B cell (primary cell): ENCODE data around the gene SPHK1. TPM values are rescaled to one million over a fixed set of nuclear protein-coding genes. Genes with fewer than 3 reads are reported as not detected.
A peak's percentile ranks its signal among the peaks of the same experiment; 100 is the strongest.

Source experiments
- ATAC-seq: fragments of 200-7000 bp; cut with Tn5 transposase; one replicate; pipeline ENCODE4 v1.10.0; 2021; ENCODE audit warnings: low read depth, mild to moderate bottlenecking, moderate number of reproducible peaks, moderate library complexity
- CTCF ChIA-PET: fragments of 350-600 bp; sonication (Branson Sonifier 250); formaldehyde crosslinking; loops from one replicate; lab custom pipeline; 2021; ENCODE audit warnings: antibody characterized with exemption, inconsistent platforms; lab: Charles Lee
- POLR2A ChIA-PET: fragments of 350-600 bp; sonication (Branson Sonifier 250); formaldehyde crosslinking; loops from one replicate; lab custom pipeline; 2021; ENCODE audit warnings: antibody characterized with exemption; lab: Charles Lee
- DNase-seq: peaks from one replicate; pipeline ENCODE4 v3.0.0; 2013
- H2AFZ ChIP-seq: 2 replicates; pipeline ENCODE4 v1.6.1; 2012; ENCODE audit warnings: mild to moderate bottlenecking, low read depth, low read length; ENCODE audit not compliant: insufficient read depth, poor library complexity, severe bottlenecking
- H3K27ac ChIP-seq, 2 donors: 1 replicate in 1 of 2; 2 replicates in 1 of 2; pipeline ENCODE4 v1.5.1; 2012 to 2013; ENCODE audit warnings: low read length in 2 of 2, mild to moderate bottlenecking in 2 of 2, moderate library complexity in 1 of 2
- H3K27me3 ChIP-seq, 4 experiments: fragments of 200-600 bp in 1 of 4; sonication (generic) in 1 of 4; replicated peaks in 1 of 4; 1 replicate in 2 of 4; 2 replicates in 2 of 4; pipeline versions ENCODE4 v1.6.1 to v1.7.0; 2013 to 2016; ENCODE audit warnings: low read length in 3 of 4, mild to moderate bottlenecking in 2 of 4, mixed read lengths in 1 of 4, moderate library complexity in 1 of 4; ENCODE audit not compliant: insufficient read depth in 4 of 4, control insufficient read depth in 3 of 4; ENCODE audit errors: control extremely low read depth in 1 of 4
- H3K36me3 ChIP-seq, 2 experiments: replicated peaks in 1 of 2; 1 replicate in 1 of 2; 2 replicates in 1 of 2; pipeline versions ENCODE4 v1.6.1 to v1.7.1; 2013; ENCODE audit warnings: low read length in 1 of 2; ENCODE audit not compliant: insufficient read depth in 2 of 2, control insufficient read depth in 1 of 2; ENCODE audit errors: control extremely low read depth in 1 of 2, extremely low read depth in 1 of 2
- H3K4me1 ChIP-seq, 2 donors: fragments of 200-600 bp in 1 of 2; sonication (generic) in 1 of 2; 1 replicate in 1 of 2; 2 replicates in 1 of 2; pipeline versions ENCODE4 v1.5.1 to v1.6.1; 2013 to 2017; ENCODE audit warnings: low read length in 2 of 2; ENCODE audit not compliant: control insufficient read depth in 2 of 2, insufficient read depth in 2 of 2
- H3K4me2 ChIP-seq: replicated peaks from 2 replicates; pipeline ENCODE3; 2012; ENCODE audit warnings: mild to moderate bottlenecking, low read depth, low read length; ENCODE audit not compliant: poor library complexity, severe bottlenecking
- H3K4me3 ChIP-seq, 5 experiments: fragments of 200-600 bp in 1 of 5; sonication (generic) in 1 of 5; 1 replicate in 3 of 5; 2 replicates in 2 of 5; pipeline versions ENCODE4 v1.5.1 to v1.7.0; 2011 to 2016; ENCODE audit warnings: low read length in 4 of 5, mild to moderate bottlenecking in 4 of 5, low read depth in 2 of 5, control low read depth in 1 of 5, moderate library complexity in 1 of 5; ENCODE audit not compliant: insufficient read depth in 1 of 5; ENCODE audit errors: control extremely low read depth in 1 of 5, extremely low read depth in 1 of 5
- H3K79me2 ChIP-seq: fragments of 200-600 bp; sonication (generic); one replicate; pipeline ENCODE4 v1.6.0; 2016; ENCODE audit warnings: low read length; ENCODE audit not compliant: control insufficient read depth, insufficient read depth
- H3K9ac ChIP-seq: fragments of 200-600 bp; sonication (generic); 2 replicates; pipeline ENCODE4 v1.6.1; 2017; ENCODE audit warnings: mild to moderate bottlenecking, low read length, moderate library complexity
- H3K9me3 ChIP-seq, 3 donors: one replicate each; pipeline versions ENCODE4 v1.6.1 to v1.7.1; 2013; ENCODE audit warnings: low read length in 2 of 3; ENCODE audit not compliant: control insufficient read depth in 2 of 3, insufficient read depth in 1 of 3; ENCODE audit errors: control extremely low read depth in 1 of 3
- H4K20me1 ChIP-seq: 2 replicates; pipeline ENCODE4 v1.6.0; 2012; ENCODE audit warnings: mild to moderate bottlenecking, low read length; ENCODE audit not compliant: insufficient read depth, control insufficient read depth, poor library complexity, severe bottlenecking
- H3K27ac Mint-ChIP-seq: one replicate; pipeline ENCODE4 v1.8.0; 2021; ENCODE audit warnings: mixed read lengths
- H3K27me3 Mint-ChIP-seq: one replicate; pipeline ENCODE4 v1.8.0; 2021; ENCODE audit warnings: mixed read lengths
- H3K4me1 Mint-ChIP-seq: one replicate; pipeline ENCODE4 v1.8.0; 2021; ENCODE audit warnings: mixed read lengths
- H3K4me3 Mint-ChIP-seq: one replicate; pipeline ENCODE4 v1.8.0; 2021; ENCODE audit warnings: mixed read lengths
- H3K9me3 Mint-ChIP-seq: one replicate; pipeline ENCODE4 v1.8.0; 2022; ENCODE audit warnings: mixed read lengths; ENCODE audit not compliant: insufficient read depth
- EZH2 ChIP-seq: IDR thresholded peaks from 2 replicates; pipeline ENCODE4 v1.6.1; 2012; ENCODE audit warnings: borderline replicate concordance, low read depth, mild to moderate bottlenecking, moderate library complexity, low read length; ENCODE audit not compliant: insufficient read depth, poor library complexity, severe bottlenecking
- WGBS: methylation state at CpG from one replicate; pipeline ENCODE4 v1.1.5; 2013; ENCODE audit warnings: missing lambda C conversion rate; ENCODE audit not compliant: insufficient coverage; 5-methylcytosine and 5-hydroxymethylcytosine counted together
- intact Hi-C: fragments of 100-400 bp; cut with micrococcal nuclease; formaldehyde crosslinking; loops from one replicate; pipeline ENCODE4 v1.10.0; 2022
- polyA plus RNA-seq: library from polyadenylated mRNA; depleted of rRNA; stranded (reverse); fragments of >200 nt; gene quantifications from 2 replicates; pipeline ENCODE4 v1.2.3, GENCODE V29; 2012
- total RNA-seq, 2 donors: library from RNA; stranded (reverse); fragments of 120-200 nt in 1 of 2; gene quantifications; 1 replicate in 1 of 2; 2 replicates in 1 of 2; pipeline versions ENCODE4 v1.2.3 to v1.2.4, GENCODE V29; 2013 to 2022
- TF ChIP-seq, protein P1 (sequence below): fragments of 200-600 bp; IDR thresholded peaks from one replicate; pipeline ENCODE4 v1.8.0; 2022; ENCODE audit warnings: antibody characterized with exemption, mild to moderate bottlenecking

SPHK1 gene
- total and polyA plus RNA-seq, 2 donors (not counting 1 experiment from before 2014, with no cell fraction given): 1.1 to 2.4 TPM

DNA sequence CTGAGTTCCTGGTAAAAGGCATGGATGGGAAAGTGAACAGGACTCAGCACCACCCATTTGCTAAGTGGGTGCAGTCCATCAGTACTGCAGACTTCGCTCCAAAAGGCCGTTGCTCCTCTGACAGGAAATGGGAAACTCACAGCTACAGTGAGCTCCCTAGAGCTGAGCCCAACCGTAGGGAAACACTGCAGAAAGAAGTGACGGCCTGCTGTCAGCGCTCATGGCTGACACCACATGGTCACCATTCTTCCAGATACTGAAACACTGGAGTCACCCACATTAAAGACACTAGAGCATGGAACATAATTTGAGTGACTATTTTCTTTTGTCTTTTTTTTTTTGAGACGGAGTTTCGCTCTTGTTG, 36.6 kb downstream of the SPHK1 start:
- no peaks in the 10 kb centered on the region for H3K27me3 ChIP-seq
- no peak overlapping the region for H3K9ac ChIP-seq
- ATAC-seq: no peak
- peak overlapping the region in 1 of 2 donors; percentile 32 for H3K27ac ChIP-seq
- peaks cover 0 to 7% (median 0%) of the 10 kb centered on the region in 3 donors for H3K9me3 ChIP-seq
- peaks cover 66 to 75% of the 10 kb centered on the region in 2 donors for H3K4me1 ChIP-seq
- Mint-ChIP-seq H3K9me3 (no peaks in the 10 kb centered on the region), H3K4me3 (peak overlapping the region; percentile 21), H3K27ac (peak overlapping the region; percentile 66), H3K4me1 (peaks cover 73% of the 10 kb centered on the region), H3K27me3 (no peaks in the 10 kb centered on the region)
- CTCF ChIA-PET: interaction anchor here (5.6 to 8.9 kb wide), 2 partner anchors 12 to 38 kb away, joined by 39 to 69 read pairs; no protein-coding TSS in a partner anchor
- TF ChIP-seq EZH2: no peak
- TF ChIP-seq, protein P1, sequence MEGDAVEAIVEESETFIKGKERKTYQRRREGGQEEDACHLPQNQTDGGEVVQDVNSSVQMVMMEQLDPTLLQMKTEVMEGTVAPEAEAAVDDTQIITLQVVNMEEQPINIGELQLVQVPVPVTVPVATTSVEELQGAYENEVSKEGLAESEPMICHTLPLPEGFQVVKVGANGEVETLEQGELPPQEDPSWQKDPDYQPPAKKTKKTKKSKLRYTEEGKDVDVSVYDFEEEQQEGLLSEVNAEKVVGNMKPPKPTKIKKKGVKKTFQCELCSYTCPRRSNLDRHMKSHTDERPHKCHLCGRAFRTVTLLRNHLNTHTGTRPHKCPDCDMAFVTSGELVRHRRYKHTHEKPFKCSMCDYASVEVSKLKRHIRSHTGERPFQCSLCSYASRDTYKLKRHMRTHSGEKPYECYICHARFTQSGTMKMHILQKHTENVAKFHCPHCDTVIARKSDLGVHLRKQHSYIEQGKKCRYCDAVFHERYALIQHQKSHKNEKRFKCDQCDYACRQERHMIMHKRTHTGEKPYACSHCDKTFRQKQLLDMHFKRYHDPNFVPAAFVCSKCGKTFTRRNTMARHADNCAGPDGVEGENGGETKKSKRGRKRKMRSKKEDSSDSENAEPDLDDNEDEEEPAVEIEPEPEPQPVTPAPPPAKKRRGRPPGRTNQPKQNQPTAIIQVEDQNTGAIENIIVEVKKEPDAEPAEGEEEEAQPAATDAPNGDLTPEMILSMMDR: no peak
- intact Hi-C loops: no loop called here
- POLR2A ChIA-PET: no interaction called here
- 89% methylated on average over 5 of the region's 7 CpGs for WGBS
- no peak overlapping the region for H3K4me3 ChIP-seq
- peaks cover 94% of the 10 kb centered on the region for H3K79me2 ChIP-seq
- no peak for DNase-seq
- peaks cover 35% of the 10 kb centered on the region for H4K20me1 ChIP-seq
- H3K4me2 ChIP-seq: no peak overlapping the region
- H2AFZ ChIP-seq: no peak overlapping the region
- peaks cover 0 to 16% of the 10 kb centered on the region in 2 experiments for H3K36me3 ChIP-seq

DNA sequence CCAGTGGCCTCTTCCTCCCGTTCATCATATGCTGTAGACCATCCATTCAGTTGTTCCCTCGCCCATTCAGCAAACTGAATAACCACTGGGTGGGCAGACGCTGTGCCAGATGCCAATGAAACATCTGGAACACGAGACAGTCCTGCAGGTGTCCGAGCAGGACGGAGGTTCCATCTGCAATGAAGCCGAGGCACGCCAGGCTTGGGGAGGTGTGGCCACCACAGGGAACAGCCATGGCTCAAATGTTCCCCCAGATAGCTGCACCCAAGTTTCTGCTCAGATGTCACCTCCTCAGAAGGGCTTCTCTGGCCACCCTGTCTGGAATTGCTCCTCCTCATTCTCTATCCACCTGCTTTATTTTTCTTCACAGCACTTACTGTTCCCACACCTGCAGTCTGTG, 38.0 kb downstream of the SPHK1 start:
- POLR2A ChIA-PET: no interaction called here
- intact Hi-C loops: no loop called here

More for the DNA sequence above, 38.0 kb downstream of the SPHK1 start:
- H3K9me3 ChIP-seq: peaks cover 0 to 7% (median 0%) of the 10 kb centered on the region in 3 donors
- peak overlapping the region; percentile 30 to 60 for H3K27ac ChIP-seq
- H2AFZ ChIP-seq: no peak overlapping the region
- H3K9ac ChIP-seq: no peak overlapping the region
- H3K27me3 ChIP-seq: no peaks in the 10 kb centered on the region
- DNase-seq: no peak
- Mint-ChIP-seq H3K9me3 (no peaks in the 10 kb centered on the region), H3K27ac (peak overlapping the region; percentile 70), H3K27me3 (no peaks in the 10 kb centered on the region), H3K4me3 (peak overlapping the region; percentile 74), H3K4me1 (peaks cover 78% of the 10 kb centered on the region)
- peaks cover 21% of the 10 kb centered on the region for H4K20me1 ChIP-seq
- H3K4me2 ChIP-seq: peak overlapping the region; percentile 58
- H3K79me2 ChIP-seq: peaks cover 91% of the 10 kb centered on the region
- CTCF ChIA-PET: interaction anchor here (1.6 to 8.9 kb wide), 3 partner anchors 13 to 36 kb away, joined by 4 to 69 read pairs (median 39); no protein-coding TSS in a partner anchor
- WGBS: 97% methylated on average over 8 of the region's 8 CpGs
- H3K36me3 ChIP-seq: peaks cover 0 to 5% of the 10 kb centered on the region in 2 experiments
- no peak for ATAC-seq
- TF ChIP-seq EZH2: no peak
- TF ChIP-seq, protein P1: no peak
- H3K4me3 ChIP-seq: no peak overlapping the region
- peaks cover 73 to 86% of the 10 kb centered on the region in 2 donors for H3K4me1 ChIP-seq
